ENCODE results near the gene ALDH3B2. TPM values are rescaled to one million over a fixed set of nuclear protein-coding genes. Genes with fewer than 3 reads are reported as not detected.

ALDH3B2 gene
- total RNA-seq, 1 donor from 2014 or later, result not detected

- Mint-ChIP-seq H3K9me3 (no peaks in the 10 kb centered on the region), H3K27ac (ENCODE audit: unreplicated experiment) (no peak overlapping the region), H3K4me3 (no peak overlapping the region), H3K4me1 (no peaks in the 10 kb centered on the region), H3K36me3 (ENCODE audit: low read depth) (no peaks in the 10 kb centered on the region), H3K27me3 (ENCODE audit: low read depth) (no peaks in the 10 kb centered on the region)
- DNase-seq (ENCODE audit: low read depth, low spot score), result no peak
- TF ChIP-seq CTCF (conservative IDR thresholded peaks at IDR 0.05), result no peak
Measured at GRCh38 chr11:67642173-67643120, 32.0 kb downstream of the ALDH3B2 start.

DNA sequence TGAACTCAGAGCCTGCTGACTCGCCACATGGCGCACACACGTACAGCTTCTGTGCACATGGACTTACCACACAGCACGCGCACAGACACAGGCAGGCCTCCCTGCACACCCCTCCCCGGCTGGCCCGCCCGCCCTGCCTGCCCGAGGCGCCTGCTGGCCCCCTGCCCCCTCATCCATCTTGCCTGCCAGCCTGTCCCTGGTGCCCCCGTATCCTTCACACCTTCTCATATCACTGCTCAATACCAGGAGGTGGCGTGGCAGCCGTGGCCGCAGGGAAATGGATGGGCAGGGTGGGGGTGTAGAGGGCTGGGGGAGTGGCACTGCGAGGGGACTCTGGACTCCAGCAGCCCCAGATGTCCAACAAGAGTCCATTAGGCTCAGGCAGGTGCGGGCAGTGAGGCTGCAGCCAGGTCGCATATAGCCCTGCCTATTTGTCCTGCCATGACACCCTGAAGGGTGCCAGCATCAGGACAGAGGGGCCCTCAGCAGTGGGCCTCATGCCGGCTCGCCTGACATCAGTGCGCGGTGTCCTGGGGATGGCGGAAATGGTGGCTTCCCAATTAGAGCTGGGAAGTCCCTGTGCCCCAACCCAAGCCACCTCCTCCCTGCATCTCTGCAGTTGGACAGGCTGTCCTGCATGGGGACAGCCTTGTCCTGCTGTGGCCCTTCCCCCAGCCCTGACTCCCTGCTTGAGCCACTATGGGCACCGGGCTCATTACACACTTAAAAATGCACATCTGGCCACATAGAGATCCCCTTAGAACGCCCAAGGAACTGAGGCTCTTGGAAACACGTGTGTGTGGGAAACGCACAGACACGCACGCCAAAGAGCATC is 32.9 kb downstream of the ALDH3B2 start:
- Mint-ChIP-seq H3K4me3 (no peak overlapping the region), H3K27ac (ENCODE audit: unreplicated experiment) (no peak overlapping the region)
- no peak for DNase-seq (ENCODE audit: low read depth, low spot score)

DNA sequence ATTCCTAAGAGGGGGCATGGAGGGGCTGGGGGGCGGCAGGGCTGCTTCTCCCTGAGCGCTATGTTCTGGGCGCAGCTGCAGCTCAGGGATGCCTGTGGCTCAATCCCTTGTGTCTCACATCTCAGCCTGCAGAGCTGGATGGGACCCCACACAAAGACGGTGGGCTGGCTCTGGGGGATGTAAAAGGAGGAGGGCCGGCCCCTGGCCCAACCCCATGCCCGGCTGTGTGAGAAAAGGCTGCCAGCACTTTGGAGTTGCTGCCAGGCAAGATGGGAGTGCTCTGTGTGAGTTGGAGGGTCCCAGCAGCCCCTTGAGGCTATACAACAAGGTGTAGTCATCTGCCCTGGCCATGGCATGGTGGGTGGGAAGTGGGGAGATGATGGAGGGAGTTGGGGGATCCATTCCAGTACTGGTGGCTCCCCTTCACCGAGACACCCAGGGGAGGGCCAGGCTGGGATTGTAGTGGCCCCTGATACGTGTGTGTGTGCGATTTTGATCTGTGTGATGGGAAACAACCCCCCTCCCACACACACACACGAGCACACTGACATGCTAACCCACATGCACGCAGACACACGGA is 33.6 kb downstream of the ALDH3B2 start:
- Mint-ChIP-seq H3K4me1 (no peaks in the 10 kb centered on the region), H3K27me3 (ENCODE audit: low read depth) (no peaks in the 10 kb centered on the region), H3K9me3 (no peaks in the 10 kb centered on the region), H3K27ac (ENCODE audit: unreplicated experiment) (no peak overlapping the region), H3K36me3 (ENCODE audit: low read depth) (no peaks in the 10 kb centered on the region), H3K4me3 (no peak overlapping the region)
- no peak for TF ChIP-seq CTCF (conservative IDR thresholded peaks at IDR 0.05)
- DNase-seq (ENCODE audit: low read depth, low spot score), result no peak

More for the DNA sequence above, 32.9 kb downstream of the ALDH3B2 start:
- Mint-ChIP-seq H3K36me3 (ENCODE audit: low read depth) (no peaks in the 10 kb centered on the region), H3K4me1 (no peaks in the 10 kb centered on the region), H3K27me3 (ENCODE audit: low read depth) (no peaks in the 10 kb centered on the region), H3K9me3 (no peaks in the 10 kb centered on the region)
- no peak for TF ChIP-seq CTCF (conservative IDR thresholded peaks at IDR 0.05)

DNA sequence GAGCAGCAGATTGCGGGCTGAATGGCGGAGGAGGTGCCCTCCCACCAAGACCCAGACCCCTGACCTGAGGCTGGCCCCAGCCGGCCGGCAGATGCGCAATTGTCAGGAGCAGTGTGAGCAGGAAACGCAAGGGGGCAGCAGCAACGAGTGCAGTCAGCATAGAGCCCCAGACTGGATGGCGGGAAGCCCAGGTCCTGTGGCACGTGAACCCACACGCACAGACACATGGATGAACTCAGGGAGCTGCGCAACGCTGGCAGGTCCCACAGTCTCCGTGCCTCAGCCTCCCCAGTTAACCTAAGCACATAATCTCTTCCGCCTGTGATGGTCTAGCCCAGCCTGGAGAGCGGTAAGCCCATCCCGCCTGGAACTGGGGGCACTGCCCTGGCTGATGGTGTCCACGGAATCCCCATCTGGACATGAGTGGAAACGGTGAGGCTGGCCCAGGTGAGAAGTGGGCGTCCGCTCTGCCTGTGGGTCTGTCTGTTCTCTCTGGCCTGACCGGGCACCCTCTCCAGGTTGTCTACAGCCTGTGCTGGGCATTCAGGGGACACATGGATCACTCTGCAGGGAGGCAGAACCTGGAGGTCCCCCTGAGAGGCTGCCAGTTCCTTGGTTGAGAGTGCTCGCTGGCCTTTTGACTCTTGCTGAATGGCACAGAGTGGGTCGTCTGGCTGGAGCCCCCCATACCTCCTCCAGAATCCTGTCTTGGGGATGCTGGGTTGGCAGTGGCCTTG is 34.2 kb downstream of the ALDH3B2 start:
- no peaks in the 10 kb centered on the region for H3K27me3 Mint-ChIP-seq (ENCODE audit: low read depth)
- no peaks in the 10 kb centered on the region for H3K4me1 Mint-ChIP-seq
- H3K4me3 Mint-ChIP-seq, result no peak overlapping the region
- no peaks in the 10 kb centered on the region for H3K9me3 Mint-ChIP-seq
- no peaks in the 10 kb centered on the region for H3K36me3 Mint-ChIP-seq (ENCODE audit: low read depth)
- peak; percentile 73 for DNase-seq (ENCODE audit: low read depth, low spot score)
- H3K27ac Mint-ChIP-seq (ENCODE audit: unreplicated experiment), result no peak overlapping the region
- TF ChIP-seq CTCF (conservative IDR thresholded peaks at IDR 0.05), result peak; percentile 71

DNA sequence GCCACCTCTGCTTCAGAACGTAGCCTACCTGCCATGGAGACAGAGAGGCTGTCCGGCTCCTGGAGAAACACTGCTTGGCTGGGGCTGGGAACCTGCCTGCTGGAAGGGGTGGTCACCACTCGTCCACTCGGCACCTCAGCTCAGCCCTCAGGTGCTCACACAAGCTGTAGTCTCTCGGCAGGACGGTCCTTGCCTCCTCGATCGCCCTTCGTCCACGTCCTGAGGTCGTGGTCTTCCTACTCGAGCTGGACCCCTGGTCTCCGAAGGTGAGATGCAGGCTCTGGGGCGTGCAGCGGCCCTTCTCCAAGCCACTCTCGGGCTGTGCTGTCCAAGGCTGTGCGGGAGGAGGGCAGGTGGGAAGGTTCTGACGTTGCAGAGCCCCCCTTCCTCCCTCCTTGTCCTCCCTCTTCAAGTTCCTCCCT is 35.0 kb downstream of the ALDH3B2 start, which contains the start of gene TBX10:
TSS of gene TBX10 (minus strand) at position 326 of the 422 bp plus-strand sequence. CDS start at position 35, 291 bp downstream.
- H3K36me3 Mint-ChIP-seq (ENCODE audit: low read depth), result no peaks in the 10 kb centered on the region
- no peaks in the 10 kb centered on the region for H3K9me3 Mint-ChIP-seq
- DNase-seq (ENCODE audit: low read depth, low spot score), result no peak
- no peaks in the 10 kb centered on the region for H3K4me1 Mint-ChIP-seq
- H3K27me3 Mint-ChIP-seq (ENCODE audit: low read depth), result no peaks in the 10 kb centered on the region
- no peak within 1 kb of the TSS for H3K27ac Mint-ChIP-seq (ENCODE audit: unreplicated experiment)
- no peak for TF ChIP-seq CTCF (conservative IDR thresholded peaks at IDR 0.05)
- no peak within 1 kb of the TSS for H3K4me3 Mint-ChIP-seq
